Measurements from ENCODE around the gene DGKH. TPM values are rescaled to one million over a fixed set of nuclear protein-coding genes. Genes with fewer than 3 reads are reported as not detected.

DGKH gene
- total RNA-seq, 3 donors from 2014 or later = 18.8 to 27.0 (median 26.3) TPM

- H3K9me3 ChIP-seq = no peaks in the 10 kb centered on the region
- TF ChIP-seq CTCF (IDR thresholded peaks at IDR 0.05) = peak; percentile 47
- DNase-seq = peak in 1 of 3 donors; percentile 58
- peak; percentile 86 for ATAC-seq
- no peaks in the 10 kb centered on the region for H3K4me1 ChIP-seq (ENCODE audit: low read depth)
- no peaks in the 10 kb centered on the region for H3K36me3 ChIP-seq (ENCODE audit: low read depth)
- intact Hi-C loops (cut with DNase I, micrococcal nuclease) = loop anchor here in 1 of 2 donors (5.0 kb wide), 1 partner anchor 443 kb away; no protein-coding TSS in a partner anchor
- H3K4me3 ChIP-seq = no peak overlapping the region
Measured at GRCh38 chr13:42110410-42111155, 62.1 kb downstream of the DGKH start.

- H3K4me1 ChIP-seq (ENCODE audit: low read depth) = no peaks in the 10 kb centered on the region
- intact Hi-C loops (cut with DNase I, micrococcal nuclease) = loop anchor here in 1 of 2 donors (5.0 kb wide), 1 partner anchor 446 kb away; no protein-coding TSS in a partner anchor
- no peaks in the 10 kb centered on the region for H3K36me3 ChIP-seq (ENCODE audit: low read depth)
- no peak for TF ChIP-seq CTCF (IDR thresholded peaks at IDR 0.05)
- no peak overlapping the region for H3K4me3 ChIP-seq
- DNase-seq (no peak), ATAC-seq (no peak)
- no peaks in the 10 kb centered on the region for H3K9me3 ChIP-seq
Measured at GRCh38 chr13:42112864-42113263, 64.4 kb downstream of the DGKH start.

GRCh38 chr13:42113478-42113877, 65.0 kb downstream of the DGKH start:
- intact Hi-C loops (cut with DNase I, micrococcal nuclease) = loop anchor here in 1 of 2 donors (5.0 kb wide), 1 partner anchor 446 kb away; no protein-coding TSS in a partner anchor
- Histone ChIP-seq H3K4me3 (no peak overlapping the region), H3K9me3 (no peaks in the 10 kb centered on the region), H3K36me3 (ENCODE audit: low read depth) (no peaks in the 10 kb centered on the region), H3K4me1 (ENCODE audit: low read depth) (no peaks in the 10 kb centered on the region)
- no peak for TF ChIP-seq CTCF (IDR thresholded peaks at IDR 0.05)
- no peak for ATAC-seq
- no peak for DNase-seq

GRCh38 chr13:42114278-42114677, 65.8 kb downstream of the DGKH start:
- no peaks in the 10 kb centered on the region for H3K9me3 ChIP-seq
- H3K4me3 ChIP-seq = no peak overlapping the region
- DNase-seq (no peak), ATAC-seq (no peak)
- intact Hi-C loops (cut with DNase I, micrococcal nuclease) = loop anchor here in 1 of 2 donors (5.0 kb wide), 1 partner anchor 447 kb away; no protein-coding TSS in a partner anchor
- H3K36me3 ChIP-seq (ENCODE audit: low read depth) = no peaks in the 10 kb centered on the region
- no peak for TF ChIP-seq CTCF (IDR thresholded peaks at IDR 0.05)
- no peaks in the 10 kb centered on the region for H3K4me1 ChIP-seq (ENCODE audit: low read depth)

- Histone ChIP-seq H3K4me3 (no peak overlapping the region), H3K4me1 (ENCODE audit: low read depth) (peaks cover 3% of the 10 kb centered on the region), H3K9me3 (no peaks in the 10 kb centered on the region), H3K36me3 (ENCODE audit: low read depth) (no peaks in the 10 kb centered on the region)
- no peak for TF ChIP-seq CTCF (IDR thresholded peaks at IDR 0.05)
- ATAC-seq (no peak), DNase-seq (no peak)
- intact Hi-C loops (cut with DNase I, micrococcal nuclease) = loop anchor here in 1 of 2 donors (5.0 kb wide), 1 partner anchor 448 kb away; no protein-coding TSS in a partner anchor
Measured at GRCh38 chr13:42114912-42115311, 66.5 kb downstream of the DGKH start.
